Measurements from ENCODE around the gene KRT84. TPM values are rescaled to one million over a fixed set of nuclear protein-coding genes. Genes with fewer than 3 reads are reported as not detected.

The KRT84 gene
- total RNA-seq, 1 experiment from 2014 or later: not detected

DNA sequence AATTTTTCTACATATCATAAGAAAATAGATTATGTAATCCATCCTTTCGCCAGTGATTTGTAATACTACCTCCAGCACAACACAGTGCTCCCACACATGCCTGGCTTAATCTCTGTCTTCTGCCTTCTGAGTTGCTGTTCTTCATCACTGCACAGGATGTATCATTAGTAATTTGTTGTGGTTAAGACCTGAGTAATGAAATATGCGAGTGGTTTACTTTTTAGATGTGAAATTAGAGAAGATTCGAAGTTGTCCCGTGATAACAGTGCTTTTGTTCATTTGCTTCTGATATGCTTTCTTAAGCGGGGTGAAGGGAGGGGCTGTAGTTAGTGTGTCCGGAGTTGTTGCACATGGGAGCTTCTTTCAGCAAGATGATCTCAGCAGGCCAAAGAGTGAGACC is 36.3 kb downstream of the KRT84 start:
- BruUV-seq (replicated peaks): no TSS peak
- POLR2A ChIA-PET (ENCODE audit: unreplicated experiment): no interaction called here
- H3K4me3 ChIP-seq: no peak overlapping the region
- intact Hi-C loops (cut with micrococcal nuclease; ENCODE audit: unreplicated experiment): no loop called here
- TF ChIP-seq EZH2 (IDR thresholded peaks at IDR 0.05; ENCODE audit: low read depth) (no peak), CTCF (conservative IDR thresholded peaks at IDR 0.05) (no peak)
- H3K79me2 ChIP-seq (ENCODE audit: low read depth): no peaks in the 10 kb centered on the region
- no peaks in the 10 kb centered on the region for H3K9me3 ChIP-seq (ENCODE audit: insufficient read depth, low read depth)
- no peak overlapping the region for H2AFZ ChIP-seq
- CTCF ChIA-PET: no interaction called here
- DNase-seq: no peak
- H3K27ac ChIP-seq: no peak overlapping the region
- H3K36me3 ChIP-seq (ENCODE audit: low read depth): no peaks in the 10 kb centered on the region
- H4K20me1 ChIP-seq (ENCODE audit: insufficient read depth): no peaks in the 10 kb centered on the region
- peaks cover 27% of the 10 kb centered on the region for H3K4me1 ChIP-seq (replicated peaks; ENCODE audit: insufficient read depth)
- H3F3A ChIP-seq (ENCODE audit: insufficient read depth, low read depth): peaks cover 23% of the 10 kb centered on the region
- H3K27me3 ChIP-seq (ENCODE audit: insufficient read depth, low read depth): no peaks in the 10 kb centered on the region
- no peak overlapping the region for H3K4me2 ChIP-seq
- no peaks in the 10 kb centered on the region for H3K9me2 ChIP-seq (ENCODE audit: insufficient read depth)

DNA sequence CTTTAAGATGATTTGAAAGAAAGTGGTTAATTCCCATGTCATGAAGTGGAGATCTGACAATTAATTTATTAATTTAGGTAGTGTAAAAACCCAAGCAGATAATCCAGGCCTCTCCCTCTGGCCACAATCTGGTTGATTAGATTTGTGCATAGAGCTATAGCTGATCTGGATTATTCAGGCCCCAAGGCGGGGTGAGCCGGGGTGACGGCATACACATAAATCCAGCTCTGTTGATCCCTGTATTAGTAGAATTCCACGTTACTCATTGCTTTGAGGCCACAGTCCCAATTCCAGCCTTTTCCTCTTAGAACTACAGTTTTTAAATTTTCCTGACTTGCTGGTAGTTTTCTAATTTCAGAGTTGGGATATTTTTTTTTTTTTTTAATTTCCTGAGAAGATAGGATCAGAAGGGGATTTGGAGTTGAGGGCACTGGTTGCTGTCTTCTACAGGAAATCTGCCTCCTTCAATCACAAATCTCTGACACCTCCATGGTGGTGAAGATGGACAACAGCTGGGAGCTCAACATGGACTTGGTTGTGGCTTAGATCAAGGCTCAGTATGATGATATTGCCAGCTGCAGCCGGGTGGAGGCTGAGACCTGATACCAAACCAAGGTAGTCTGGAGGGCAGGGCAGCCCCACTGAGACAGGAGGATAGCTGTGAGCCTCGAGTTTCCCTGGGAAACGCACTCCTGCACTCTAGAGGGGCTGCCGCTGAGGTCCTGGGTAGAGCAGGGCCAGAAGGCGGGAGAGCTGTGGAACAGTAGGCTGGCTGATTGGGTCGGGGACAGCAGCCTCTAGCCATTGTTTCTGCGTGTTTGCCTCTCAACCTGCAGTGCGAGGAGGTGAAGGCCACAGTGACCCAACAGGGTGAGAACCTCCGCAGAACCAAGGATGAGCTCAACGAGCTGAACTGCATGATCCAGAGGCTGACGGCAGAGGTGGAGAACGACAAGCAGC is 37.6 kb downstream of the KRT84 start:
- no TSS peak for BruUV-seq (replicated peaks)
- CTCF ChIA-PET: no interaction called here

DNA sequence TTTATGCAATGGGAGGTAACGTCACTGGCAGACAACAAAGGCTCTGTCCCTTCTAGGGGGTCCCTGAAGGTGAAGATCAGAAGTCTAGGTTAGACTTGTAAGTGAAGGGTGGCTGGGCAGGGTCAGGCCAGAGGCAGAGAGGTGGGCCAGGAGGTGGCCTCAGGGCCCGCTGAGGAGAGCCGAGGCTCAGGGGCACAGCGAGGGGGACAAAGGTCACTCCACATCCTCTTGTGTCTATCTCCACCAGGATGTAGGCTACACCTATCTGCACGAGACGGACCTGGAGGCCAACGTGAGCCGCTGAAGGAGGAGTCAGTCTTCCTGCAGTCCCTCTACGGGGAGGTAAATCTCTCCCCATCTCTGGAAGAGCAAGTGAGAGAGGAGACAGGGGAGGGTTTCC is 38.4 kb downstream of the KRT84 start:
- Histone ChIP-seq H3K27me3 (ENCODE audit: insufficient read depth, low read depth) (no peaks in the 10 kb centered on the region), H3K9me2 (ENCODE audit: insufficient read depth) (no peaks in the 10 kb centered on the region), H4K20me1 (ENCODE audit: insufficient read depth) (no peaks in the 10 kb centered on the region), H3F3A (ENCODE audit: insufficient read depth, low read depth) (peaks cover 23% of the 10 kb centered on the region), H3K4me1 (replicated peaks; ENCODE audit: insufficient read depth) (peaks cover 27% of the 10 kb centered on the region), H3K36me3 (ENCODE audit: low read depth) (no peaks in the 10 kb centered on the region), H3K4me2 (0 out of 2 replicates have a peak overlapping the region, but pooled peaks have one; percentile 67), H2AFZ (no peak overlapping the region), H3K9me3 (ENCODE audit: insufficient read depth, low read depth) (no peaks in the 10 kb centered on the region; the same call in 1 of the 2 replicates), H3K4me3 (no peak overlapping the region), H3K79me2 (ENCODE audit: low read depth) (no peaks in the 10 kb centered on the region), H3K27ac (no peak overlapping the region)
- intact Hi-C loops (cut with micrococcal nuclease; ENCODE audit: unreplicated experiment): no loop called here
- no peak for TF ChIP-seq EZH2 (IDR thresholded peaks at IDR 0.05; ENCODE audit: low read depth)
- no peak for TF ChIP-seq CTCF (conservative IDR thresholded peaks at IDR 0.05)
- DNase-seq: no peak
- CTCF ChIA-PET: interaction anchor here (1.4 kb wide), 1 partner anchor 20 kb away, joined by 4 read pairs; the partner anchor contains the start of gene KRT85
- POLR2A ChIA-PET (ENCODE audit: unreplicated experiment): no interaction called here
- BruUV-seq (replicated peaks): no TSS peak

More for the DNA sequence above, 37.6 kb downstream of the KRT84 start:
- POLR2A ChIA-PET (ENCODE audit: unreplicated experiment): no interaction called here
- Histone ChIP-seq H3K9me3 (ENCODE audit: insufficient read depth, low read depth) (no peaks in the 10 kb centered on the region; the same call in 1 of the 2 replicates), H3K4me1 (replicated peaks; ENCODE audit: insufficient read depth) (peaks cover 27% of the 10 kb centered on the region), H3K4me3 (no peak overlapping the region), H3K79me2 (ENCODE audit: low read depth) (no peaks in the 10 kb centered on the region), H4K20me1 (ENCODE audit: insufficient read depth) (no peaks in the 10 kb centered on the region), H3K36me3 (ENCODE audit: low read depth) (no peaks in the 10 kb centered on the region), H3K27ac (no peak overlapping the region), H3K9me2 (ENCODE audit: insufficient read depth) (no peaks in the 10 kb centered on the region), H3K4me2 (no peak overlapping the region), H3F3A (ENCODE audit: insufficient read depth, low read depth) (peaks cover 23% of the 10 kb centered on the region), H3K27me3 (ENCODE audit: insufficient read depth, low read depth) (no peaks in the 10 kb centered on the region), H2AFZ (no peak overlapping the region)
- TF ChIP-seq CTCF (conservative IDR thresholded peaks at IDR 0.05) (no peak), EZH2 (IDR thresholded peaks at IDR 0.05; ENCODE audit: low read depth) (no peak)
- intact Hi-C loops (cut with micrococcal nuclease; ENCODE audit: unreplicated experiment): no loop called here
- no peak for DNase-seq
